ELR (cell line): ENCODE data around the gene COQ2.

ENCODE experiments used
- DNase-seq: peaks from one replicate; pipeline ENCODE4 v3.0.0-alpha.2; 2015; ENCODE audit warnings: low read depth

Gene COQ2

GRCh38 chr4:83216959-83217683 is 67.5 kb downstream of the COQ2 start:
- no peak for DNase-seq

- no peak for DNase-seq
Measured at GRCh38 chr4:83214079-83214478, 70.5 kb downstream of the COQ2 start.
